ENCODE results near the gene HS3ST5. TPM values are rescaled to one million over a fixed set of nuclear protein-coding genes. Genes with fewer than 3 reads are reported as not detected.

The HS3ST5 gene
- polyA plus RNA-seq, 1 donor (not counting 4 experiments of a cell fraction or from before 2014, with no cell fraction given) = not detected

DNA sequence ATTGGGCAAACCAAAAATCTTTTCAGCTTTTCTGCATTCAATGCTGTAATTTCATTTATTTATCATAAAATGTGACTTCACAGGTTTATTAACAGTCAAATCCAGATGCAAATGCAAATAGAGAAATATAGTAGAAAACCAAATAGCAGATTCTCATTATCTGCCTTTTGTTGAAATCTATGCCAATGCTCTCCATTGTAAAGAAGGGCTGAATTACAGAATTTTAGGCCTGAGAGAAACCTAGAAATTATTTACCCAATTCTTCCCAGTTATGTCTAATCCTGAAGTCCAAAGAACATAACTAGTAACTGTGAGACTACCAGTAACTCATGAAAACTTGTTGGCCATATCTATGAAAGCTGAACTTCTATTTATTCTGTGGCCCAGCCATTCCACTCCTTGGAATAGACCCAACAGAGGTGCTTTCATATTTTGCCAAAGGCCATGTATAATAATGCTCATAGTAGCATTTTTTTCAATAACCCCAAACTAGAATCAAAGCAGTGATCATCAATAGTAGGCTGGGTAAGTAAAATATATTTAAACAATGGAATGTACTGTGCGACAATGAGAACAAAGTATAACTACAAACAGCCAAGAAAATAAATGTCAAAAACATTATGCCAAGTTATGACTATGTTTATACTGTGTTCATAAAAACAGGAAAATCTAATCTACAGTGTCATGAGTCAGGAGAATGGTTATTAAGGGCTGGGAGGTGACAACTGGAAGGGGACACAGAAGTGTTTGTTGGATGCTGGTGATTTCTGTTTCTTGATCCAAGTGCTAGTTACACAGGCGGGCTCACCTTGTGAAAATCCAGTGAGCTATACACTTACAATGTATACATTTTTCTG is 183.8 kb downstream of the HS3ST5 start:
- no peak for FAIRE-seq
- H3K4me3 ChIP-seq (ENCODE audit: control insufficient read depth in 2 of 3, extremely low read depth in 1 of 3, insufficient read depth in 2 of 3, low read depth in 1 of 3, low read length in 3 of 3) = no peak overlapping the region

DNA sequence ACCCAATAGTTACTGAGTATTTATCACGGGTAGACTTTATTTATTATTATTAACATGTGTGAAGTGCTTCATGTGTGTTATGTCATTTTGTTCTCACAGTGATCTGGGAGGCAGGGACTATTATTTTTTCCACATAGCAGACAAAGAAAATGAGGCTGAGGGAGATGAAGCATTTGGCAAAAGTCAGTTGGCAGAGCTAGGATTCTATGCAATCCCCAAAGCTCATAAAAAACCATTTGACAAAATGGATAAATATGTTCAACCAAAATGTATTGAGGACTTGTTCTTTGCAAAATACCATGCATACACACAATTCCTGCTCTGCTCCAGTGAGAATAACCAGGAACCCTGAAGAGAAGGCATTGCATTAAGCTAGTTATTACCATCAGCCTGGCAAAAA is 184.4 kb downstream of the HS3ST5 start:
- Histone ChIP-seq H3K27ac (ENCODE audit: control insufficient read depth, insufficient read depth, low read length) (no peak overlapping the region), H3K36me3 (ENCODE audit: control insufficient read depth in 2 of 2, extremely low read depth in 1 of 2, insufficient read depth in 2 of 2, low read length in 2 of 2) (no peaks in the 10 kb centered on the region), H3K9ac (ENCODE audit: control insufficient read depth, extremely low read depth, insufficient read depth, low read length) (no peak overlapping the region), H3K9me1 (ENCODE audit: control insufficient read depth, extremely low read depth, insufficient read depth, low read length) (no peaks in the 10 kb centered on the region), H3K27me3 (ENCODE audit: control insufficient read depth, extremely low read depth, insufficient read depth, low read length) (no peaks in the 10 kb centered on the region), H3K4me1 (ENCODE audit: control insufficient read depth, extremely low read depth, insufficient read depth, low read length) (no peaks in the 10 kb centered on the region), H4K20me1 (ENCODE audit: control insufficient read depth, extremely low read depth, insufficient read depth, low read length) (no peaks in the 10 kb centered on the region), H3K4me2 (ENCODE audit: control insufficient read depth, extremely low read depth, insufficient read depth, low read depth, low read length) (no peak overlapping the region), H3K79me2 (ENCODE audit: control insufficient read depth, insufficient read depth, low read length) (no peaks in the 10 kb centered on the region), H3K4me3 (ENCODE audit: control insufficient read depth in 2 of 3, extremely low read depth in 1 of 3, insufficient read depth in 2 of 3, low read depth in 1 of 3, low read length in 3 of 3) (no peak overlapping the region), H2AFZ (ENCODE audit: control insufficient read depth, low read length) (no peak overlapping the region), H3K9me3 (ENCODE audit: control insufficient read depth, low read depth, low read length) (no peaks in the 10 kb centered on the region)
- TF ChIP-seq, protein P1, sequence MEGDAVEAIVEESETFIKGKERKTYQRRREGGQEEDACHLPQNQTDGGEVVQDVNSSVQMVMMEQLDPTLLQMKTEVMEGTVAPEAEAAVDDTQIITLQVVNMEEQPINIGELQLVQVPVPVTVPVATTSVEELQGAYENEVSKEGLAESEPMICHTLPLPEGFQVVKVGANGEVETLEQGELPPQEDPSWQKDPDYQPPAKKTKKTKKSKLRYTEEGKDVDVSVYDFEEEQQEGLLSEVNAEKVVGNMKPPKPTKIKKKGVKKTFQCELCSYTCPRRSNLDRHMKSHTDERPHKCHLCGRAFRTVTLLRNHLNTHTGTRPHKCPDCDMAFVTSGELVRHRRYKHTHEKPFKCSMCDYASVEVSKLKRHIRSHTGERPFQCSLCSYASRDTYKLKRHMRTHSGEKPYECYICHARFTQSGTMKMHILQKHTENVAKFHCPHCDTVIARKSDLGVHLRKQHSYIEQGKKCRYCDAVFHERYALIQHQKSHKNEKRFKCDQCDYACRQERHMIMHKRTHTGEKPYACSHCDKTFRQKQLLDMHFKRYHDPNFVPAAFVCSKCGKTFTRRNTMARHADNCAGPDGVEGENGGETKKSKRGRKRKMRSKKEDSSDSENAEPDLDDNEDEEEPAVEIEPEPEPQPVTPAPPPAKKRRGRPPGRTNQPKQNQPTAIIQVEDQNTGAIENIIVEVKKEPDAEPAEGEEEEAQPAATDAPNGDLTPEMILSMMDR (optimal IDR thresholded peaks at IDR 0.05 in 1 of 3, IDR thresholded peaks at IDR 0.05 in 1 of 3, conservative IDR thresholded peaks at IDR 0.05 in 1 of 3; ENCODE audit: extremely low read depth in 1 of 3, insufficient read depth in 2 of 3, low read length in 3 of 3) = no peak
- no peak for TF ChIP-seq EZH2 (IDR thresholded peaks at IDR 0.05; ENCODE audit: low read length)
- dilution Hi-C loops (cut with MboI; ENCODE audit: extremely low pct_ligation_motif_present, low sequenced_read_pairs) = no loop called here
- no peak for DNase-seq (ENCODE audit: low read depth, low spot score)
- no peak for FAIRE-seq

More for the DNA sequence above, 183.8 kb downstream of the HS3ST5 start:
- Histone ChIP-seq H3K79me2 (ENCODE audit: control insufficient read depth, insufficient read depth, low read length) (no peaks in the 10 kb centered on the region), H3K36me3 (ENCODE audit: control insufficient read depth in 2 of 2, extremely low read depth in 1 of 2, insufficient read depth in 2 of 2, low read length in 2 of 2) (no peaks in the 10 kb centered on the region), H2AFZ (ENCODE audit: control insufficient read depth, low read length) (no peak overlapping the region), H3K4me2 (ENCODE audit: control insufficient read depth, extremely low read depth, insufficient read depth, low read depth, low read length) (no peak overlapping the region), H3K9ac (ENCODE audit: control insufficient read depth, extremely low read depth, insufficient read depth, low read length) (no peak overlapping the region), H3K4me1 (ENCODE audit: control insufficient read depth, extremely low read depth, insufficient read depth, low read length) (no peaks in the 10 kb centered on the region), H3K27me3 (ENCODE audit: control insufficient read depth, extremely low read depth, insufficient read depth, low read length) (no peaks in the 10 kb centered on the region), H4K20me1 (ENCODE audit: control insufficient read depth, extremely low read depth, insufficient read depth, low read length) (no peaks in the 10 kb centered on the region), H3K9me3 (ENCODE audit: control insufficient read depth, low read depth, low read length) (no peaks in the 10 kb centered on the region), H3K27ac (ENCODE audit: control insufficient read depth, insufficient read depth, low read length) (no peak overlapping the region), H3K9me1 (ENCODE audit: control insufficient read depth, extremely low read depth, insufficient read depth, low read length) (no peaks in the 10 kb centered on the region)
- dilution Hi-C loops (cut with MboI; ENCODE audit: extremely low pct_ligation_motif_present, low sequenced_read_pairs) = no loop called here
- no peak for TF ChIP-seq EZH2 (IDR thresholded peaks at IDR 0.05; ENCODE audit: low read length)
- TF ChIP-seq, protein P1 (optimal IDR thresholded peaks at IDR 0.05 in 1 of 3, IDR thresholded peaks at IDR 0.05 in 1 of 3, conservative IDR thresholded peaks at IDR 0.05 in 1 of 3; ENCODE audit: extremely low read depth in 1 of 3, insufficient read depth in 2 of 3, low read length in 3 of 3) = no peak
- no peak for DNase-seq (ENCODE audit: low read depth, low spot score)
